Measurements from ENCODE around the gene SLC2A11. TPM values are rescaled to one million over a fixed set of nuclear protein-coding genes. Genes with fewer than 3 reads are reported as not detected.

SLC2A11 gene
- total RNA-seq, 1 donor from 2014 or later = 19.6 TPM

GRCh38 chr22:23831781-23832180 lies 25.9 kb upstream of the SLC2A11 start:
- peaks cover 58% of the 10 kb centered on the region for H4K20me1 ChIP-seq (ENCODE audit: insufficient read depth, low read length)
- no peaks in the 10 kb centered on the region for H3K9me3 ChIP-seq (ENCODE audit: insufficient read depth, low read depth, low read length)
- H3K4me3 ChIP-seq (ENCODE audit: insufficient read depth, low read depth, low read length) = no peak overlapping the region
- no peak overlapping the region for H3K9ac ChIP-seq (ENCODE audit: low read length)
- DNase-seq (ENCODE audit: low read depth) (no peak), FAIRE-seq (no peak)
- H3K79me2 ChIP-seq (ENCODE audit: insufficient read depth, low read length) = peaks cover 20% of the 10 kb centered on the region
- Mint-ChIP-seq H3K27ac (ENCODE audit: unreplicated experiment) (no peak overlapping the region), H3K36me3 (ENCODE audit: low read depth, unreplicated experiment) (peaks cover 19% of the 10 kb centered on the region), H3K9me3 (ENCODE audit: unreplicated experiment) (no peaks in the 10 kb centered on the region), H3K4me3 (ENCODE audit: unreplicated experiment) (no peak overlapping the region), H3K4me1 (ENCODE audit: low read depth, unreplicated experiment) (peaks cover 6% of the 10 kb centered on the region), H3K27me3 (ENCODE audit: low read depth, unreplicated experiment) (no peaks in the 10 kb centered on the region)
- H3K36me3 ChIP-seq (ENCODE audit: insufficient read depth, low read length) = peaks cover 10% of the 10 kb centered on the region
- no peak overlapping the region for H2AFZ ChIP-seq (ENCODE audit: low read depth, low read length)
- H3K27me3 ChIP-seq (ENCODE audit: insufficient read depth, low read length) = no peaks in the 10 kb centered on the region
- TF ChIP-seq CTCF (IDR thresholded peaks at IDR 0.05; ENCODE audit: insufficient read depth, low read depth, low read length) (no peak), EZH2 (IDR thresholded peaks at IDR 0.05; ENCODE audit: insufficient read depth, low read length) (no peak)
- H3K4me1 ChIP-seq (ENCODE audit: insufficient read depth, low read length) = no peaks in the 10 kb centered on the region
- no peak overlapping the region for H3K27ac ChIP-seq (ENCODE audit: low read depth, low read length)
- no peak overlapping the region for H3K4me2 ChIP-seq (ENCODE audit: low read length)

- no peaks in the 10 kb centered on the region for H3K9me3 ChIP-seq (ENCODE audit: insufficient read depth, low read depth, low read length)
- H3K9me3 Mint-ChIP-seq (ENCODE audit: unreplicated experiment) = no peaks in the 10 kb centered on the region
- DNase-seq (ENCODE audit: low read depth) (no peak), FAIRE-seq (no peak)
- no peak overlapping the region for H3K27ac ChIP-seq (ENCODE audit: low read depth, low read length)
- no peak overlapping the region for H3K4me3 ChIP-seq (ENCODE audit: insufficient read depth, low read depth, low read length)
- H4K20me1 ChIP-seq (ENCODE audit: insufficient read depth, low read length) = peaks cover 58% of the 10 kb centered on the region
- H3K4me2 ChIP-seq (ENCODE audit: low read length) = no peak overlapping the region
- no peak overlapping the region for H3K9ac ChIP-seq (ENCODE audit: low read length)
- peaks cover 10% of the 10 kb centered on the region for H3K36me3 ChIP-seq (ENCODE audit: insufficient read depth, low read length)
- peaks cover 5% of the 10 kb centered on the region for H3K4me1 Mint-ChIP-seq (ENCODE audit: low read depth, unreplicated experiment)
- H3K4me1 ChIP-seq (ENCODE audit: insufficient read depth, low read length) = no peaks in the 10 kb centered on the region
- H3K27me3 ChIP-seq (ENCODE audit: insufficient read depth, low read length) = no peaks in the 10 kb centered on the region
- no peak overlapping the region for H3K27ac Mint-ChIP-seq (ENCODE audit: unreplicated experiment)
- peaks cover 20% of the 10 kb centered on the region for H3K79me2 ChIP-seq (ENCODE audit: insufficient read depth, low read length)
- TF ChIP-seq EZH2 (IDR thresholded peaks at IDR 0.05; ENCODE audit: insufficient read depth, low read length) = no peak
- TF ChIP-seq CTCF (IDR thresholded peaks at IDR 0.05; ENCODE audit: insufficient read depth, low read depth, low read length) = no peak
- peaks cover 18% of the 10 kb centered on the region for H3K36me3 Mint-ChIP-seq (ENCODE audit: low read depth, unreplicated experiment)
- no peak overlapping the region for H2AFZ ChIP-seq (ENCODE audit: low read depth, low read length)
- no peaks in the 10 kb centered on the region for H3K27me3 Mint-ChIP-seq (ENCODE audit: low read depth, unreplicated experiment)
- H3K4me3 Mint-ChIP-seq (ENCODE audit: unreplicated experiment) = no peak overlapping the region
Measured at GRCh38 chr22:23832226-23833016, 25.3 kb upstream of the SLC2A11 start.

Measured in astrocyte (in vitro differentiated cells and primary cell).